MCF 10A (cell line): ENCODE results near the gene AP4S1. TPM values are rescaled to one million over a fixed set of nuclear protein-coding genes. Genes with fewer than 3 reads are reported as not detected.
A peak's percentile ranks its signal among the peaks of the same experiment; 100 is the strongest.
"Not testable (repeated sequence)": the region's sequence is repeated elsewhere in the genome, so short reads cannot be mapped to it uniquely, and the experiment has no call there.

ENCODE experiments used
- BruUV-seq: library from RNA; stranded (reverse); fragments of 400-500 nt; replicated peaks from 2 replicates; lab custom pipeline; 2021; lab: Mats Ljungman, UMichigan
- CTCF ChIA-PET: fragments of 300-600 bp; sonication (Branson Sonifier 250); formaldehyde crosslinking; extraction: SDS; loops from one replicate; lab custom pipeline; 2021; ENCODE audit warnings: antibody characterized with exemption, inconsistent platforms; lab: Yijun Ruan, JAX
- POLR2A ChIA-PET: fragments of 300-600, 350-650 bp; sonication (Branson Sonifier 250); formaldehyde crosslinking; extraction: SDS; loops from one replicate; lab custom pipeline; 2020; ENCODE audit warnings: antibody characterized with exemption, inconsistent platforms; lab: Yijun Ruan, JAX
- DNase-seq: peaks from one replicate; pipeline ENCODE4 v3.0.0-alpha.2; 2018; ENCODE audit not compliant: unreplicated experiment
- H3K27ac Mint-ChIP-seq: one replicate; pipeline ENCODE4 v1.8.0; 2022; ENCODE audit warnings: mild to moderate bottlenecking, low read depth, mixed read lengths; ENCODE audit not compliant: unreplicated experiment
- H3K27me3 Mint-ChIP-seq: one replicate; pipeline ENCODE4 v1.8.0; 2022; ENCODE audit warnings: mixed read lengths; ENCODE audit not compliant: insufficient read depth, unreplicated experiment
- H3K36me3 Mint-ChIP-seq: one replicate; pipeline ENCODE4 v1.8.0; 2022; ENCODE audit warnings: mild to moderate bottlenecking, moderate library complexity, mixed read lengths; ENCODE audit not compliant: insufficient read depth, unreplicated experiment
- H3K4me1 Mint-ChIP-seq: one replicate; pipeline ENCODE4 v1.8.0; 2022; ENCODE audit warnings: mixed read lengths; ENCODE audit not compliant: insufficient read depth, unreplicated experiment
- H3K4me3 Mint-ChIP-seq: one replicate; pipeline ENCODE4 v1.8.0; 2022; ENCODE audit warnings: mild to moderate bottlenecking, moderate library complexity, mixed read lengths; ENCODE audit not compliant: unreplicated experiment
- H3K9me3 Mint-ChIP-seq: one replicate; pipeline ENCODE4 v1.8.0; 2022; ENCODE audit warnings: mixed read lengths; ENCODE audit not compliant: unreplicated experiment
- CTCF ChIP-seq: fragments of 200-600 bp; IDR thresholded peaks from one replicate; pipeline ENCODE4 v1.8.0; 2022; ENCODE audit warnings: antibody characterized with exemption, mild to moderate bottlenecking; ENCODE audit not compliant: unreplicated experiment
- intact Hi-C: fragments of 100-400 bp; cut with micrococcal nuclease; formaldehyde crosslinking; loops from 2 replicates; pipeline ENCODE4 v1.14.1; 2022
- total RNA-seq: library from RNA; stranded (reverse); gene quantifications from 2 replicates; pipeline ENCODE4 v1.2.3, GENCODE V29; 2022

The AP4S1 gene
- total RNA-seq, 1 experiment from 2014 or later, result 13.4 TPM

GRCh38 chr14:31038521-31039166 lies 13.2 kb downstream of the AP4S1 start:
- intact Hi-C loops, result no loop called here
- no peak for DNase-seq
- H3K4me3 Mint-ChIP-seq, result no peak overlapping the region
- no TSS peak for BruUV-seq
- no peaks in the 10 kb centered on the region for H3K36me3 Mint-ChIP-seq
- no peak for TF ChIP-seq CTCF
- H3K27ac Mint-ChIP-seq, result peak overlapping the region; percentile 71
- peaks cover 25% of the 10 kb centered on the region for H3K4me1 Mint-ChIP-seq
- POLR2A ChIA-PET, result interaction anchor here (1.1 to 4.0 kb wide), 5 partner anchors 10 to 42 kb away, joined by 5 to 38 read pairs (median 7); partner anchors contain the start of genes AP4S1 and STRN3
- CTCF ChIA-PET, result interaction anchor here (0.6 to 1.6 kb wide), 5 partner anchors 20 to 63 kb away, joined by 3 to 7 read pairs (median 3); no protein-coding TSS in a partner anchor
- H3K9me3 Mint-ChIP-seq, result no peaks in the 10 kb centered on the region
- H3K27me3 Mint-ChIP-seq, result no peaks in the 10 kb centered on the region

DNA sequence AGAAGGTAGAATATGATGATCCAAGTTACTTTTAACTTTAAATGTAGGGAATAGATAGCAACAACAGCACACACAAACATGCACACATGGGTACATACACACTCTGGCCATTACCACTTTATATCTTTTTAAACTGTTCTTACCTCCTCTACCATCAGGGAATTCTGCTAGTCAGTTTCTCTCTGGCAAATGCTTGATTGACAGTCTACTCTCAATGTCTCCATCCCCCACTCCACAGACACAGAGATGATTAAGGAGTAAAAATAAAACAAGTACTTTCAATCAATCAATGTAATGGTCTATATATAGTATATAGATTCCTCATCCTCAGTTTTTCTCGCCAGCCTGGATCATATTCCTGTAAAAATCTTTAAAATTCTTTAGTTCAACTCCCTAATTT lies 16.9 kb downstream of the AP4S1 start:
- intact Hi-C loops, result loop anchor here (1.0 kb wide), 1 partner anchor 8 kb away; no protein-coding TSS in a partner anchor
- ChIA-PET POLR2A (interaction anchor here (1.4 kb wide), 1 partner anchor 14 kb away, joined by 3 read pairs; no protein-coding TSS in a partner anchor), CTCF (interaction anchor here (0.6 kb wide), 1 partner anchor 98 kb away, joined by 3 read pairs; no protein-coding TSS in a partner anchor)
- Mint-ChIP-seq H3K36me3 (no peaks in the 10 kb centered on the region), H3K27ac (no peak overlapping the region), H3K27me3 (no peaks in the 10 kb centered on the region), H3K9me3 (no peaks in the 10 kb centered on the region), H3K4me3 (no peak overlapping the region), H3K4me1 (peaks cover 17% of the 10 kb centered on the region)
- no peak for DNase-seq
- BruUV-seq, result no TSS peak
- no peak for TF ChIP-seq CTCF

DNA sequence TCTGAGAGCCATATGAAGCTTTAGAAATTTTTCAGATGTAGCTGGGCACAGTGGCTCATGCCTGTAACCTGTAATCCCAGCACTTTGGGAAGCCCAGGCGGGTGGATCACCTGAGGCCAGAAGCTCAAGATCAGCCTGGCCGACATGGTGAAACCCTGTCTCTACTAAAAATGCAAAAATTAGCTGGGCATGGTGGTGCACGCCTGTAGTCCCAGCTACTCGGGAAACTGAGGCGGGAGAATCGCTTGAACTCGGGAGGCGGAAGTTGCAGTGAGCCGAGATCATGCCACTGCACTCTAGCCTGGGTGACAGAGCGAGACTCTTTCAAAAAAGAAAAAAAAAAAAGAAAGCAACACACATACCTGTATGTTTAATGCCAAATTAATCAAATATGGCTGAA lies 17.4 kb downstream of the AP4S1 start:
- ChIA-PET POLR2A (interaction anchor here (0.6 to 1.8 kb wide), 6 partner anchors 9 to 88 kb away, joined by 3 to 10 read pairs (median 4); partner anchors contain the start of genes AP4S1 and STRN3), CTCF (interaction anchor here (0.6 kb wide), 1 partner anchor 39 kb away, joined by 3 read pairs; no protein-coding TSS in a partner anchor)
- not testable (repeated sequence) for H3K27me3 Mint-ChIP-seq, H3K4me3 Mint-ChIP-seq, H3K27ac Mint-ChIP-seq, H3K36me3 Mint-ChIP-seq, DNase-seq, H3K9me3 Mint-ChIP-seq, BruUV-seq
- intact Hi-C loops, result loop anchor here (1.0 kb wide), 1 partner anchor 9 kb away; no protein-coding TSS in a partner anchor
- H3K4me1 Mint-ChIP-seq, result peaks cover 15% of the 10 kb centered on the region

DNA sequence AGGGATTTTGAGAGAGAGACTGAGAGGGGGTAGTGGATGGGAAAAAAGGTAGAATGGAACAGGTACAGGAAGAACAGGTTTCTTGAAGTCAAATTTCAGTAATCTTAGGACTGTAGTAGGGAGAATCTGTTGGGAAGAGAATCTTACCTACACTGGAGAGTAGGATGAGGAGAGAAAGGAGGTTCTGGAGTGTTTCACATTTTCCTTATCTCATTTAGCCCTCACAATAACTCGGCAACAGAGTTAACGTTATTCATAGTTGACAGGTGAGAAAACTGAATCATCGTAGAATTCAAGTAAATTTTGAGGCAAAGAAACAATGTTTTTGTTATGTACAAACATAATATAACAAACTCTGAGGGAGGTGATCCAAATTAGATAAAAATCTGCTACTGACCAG lies 17.9 kb downstream of the AP4S1 start:
- DNase-seq, result no peak
- POLR2A ChIA-PET, result interaction anchor here (0.6 to 1.8 kb wide), 6 partner anchors 10 to 88 kb away, joined by 3 to 10 read pairs (median 4); partner anchors contain the start of genes AP4S1 and STRN3
- H3K27ac Mint-ChIP-seq, result no peak overlapping the region
- TF ChIP-seq CTCF, result no peak
- CTCF ChIA-PET, result interaction anchor here (0.6 kb wide), 2 partner anchors 14 to 39 kb away, joined by 3 read pairs; no protein-coding TSS in a partner anchor
- no peaks in the 10 kb centered on the region for H3K9me3 Mint-ChIP-seq
- H3K27me3 Mint-ChIP-seq, result no peaks in the 10 kb centered on the region
- intact Hi-C loops, result no loop called here
- peaks cover 10% of the 10 kb centered on the region for H3K4me1 Mint-ChIP-seq
- BruUV-seq, result no TSS peak
- H3K36me3 Mint-ChIP-seq, result no peaks in the 10 kb centered on the region
- H3K4me3 Mint-ChIP-seq, result no peak overlapping the region
